Measurements from ENCODE around the gene TSHZ2.
"Not testable (repeated sequence)": the region's sequence is repeated elsewhere in the genome, so short reads cannot be mapped to it uniquely, and the experiment has no call there.

Gene TSHZ2

DNA sequence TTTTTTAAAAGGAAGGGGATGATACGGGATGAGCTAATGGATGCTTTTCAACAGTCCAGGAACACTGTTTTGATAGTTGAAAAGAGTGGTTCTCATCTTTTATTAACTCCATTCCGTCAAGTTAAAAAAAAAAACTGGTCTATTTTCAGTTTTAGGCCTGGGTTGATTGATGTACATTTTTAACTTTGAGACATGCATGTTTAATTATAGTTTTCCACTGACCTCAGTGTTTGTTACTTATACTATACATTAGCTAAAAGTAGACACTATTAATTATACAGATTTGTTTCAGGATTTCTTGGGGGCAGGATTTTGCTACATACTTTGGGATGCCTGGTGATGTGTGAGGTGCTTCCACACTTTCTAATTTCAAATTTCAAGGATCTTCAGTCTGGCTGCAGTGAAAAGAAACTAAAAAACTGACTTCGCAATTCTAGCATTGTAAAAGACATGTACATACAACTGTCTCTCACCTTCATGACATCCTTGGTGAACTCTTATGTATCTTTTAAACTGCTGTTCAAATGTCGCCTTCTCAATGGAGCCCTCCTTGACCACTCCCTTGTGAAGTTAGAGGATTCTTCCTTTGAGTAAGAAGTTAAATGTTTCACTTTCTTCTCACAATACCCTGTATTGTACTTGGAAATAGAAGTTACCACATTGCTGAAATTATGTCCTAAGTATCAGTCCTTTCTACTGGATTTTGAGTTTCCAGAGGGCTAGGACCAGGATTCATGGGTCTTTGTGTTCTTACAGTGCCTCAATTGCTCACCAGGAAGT is 101.7 kb downstream of the TSHZ2 start:
- in situ Hi-C loops (cut with HindIII; ENCODE audit: low pct_ligation_motif_present, low pct_unique_long_range_greater_than_20kb, low sequenced_read_pairs) = no loop called here
- DNase-seq = no peak

DNA sequence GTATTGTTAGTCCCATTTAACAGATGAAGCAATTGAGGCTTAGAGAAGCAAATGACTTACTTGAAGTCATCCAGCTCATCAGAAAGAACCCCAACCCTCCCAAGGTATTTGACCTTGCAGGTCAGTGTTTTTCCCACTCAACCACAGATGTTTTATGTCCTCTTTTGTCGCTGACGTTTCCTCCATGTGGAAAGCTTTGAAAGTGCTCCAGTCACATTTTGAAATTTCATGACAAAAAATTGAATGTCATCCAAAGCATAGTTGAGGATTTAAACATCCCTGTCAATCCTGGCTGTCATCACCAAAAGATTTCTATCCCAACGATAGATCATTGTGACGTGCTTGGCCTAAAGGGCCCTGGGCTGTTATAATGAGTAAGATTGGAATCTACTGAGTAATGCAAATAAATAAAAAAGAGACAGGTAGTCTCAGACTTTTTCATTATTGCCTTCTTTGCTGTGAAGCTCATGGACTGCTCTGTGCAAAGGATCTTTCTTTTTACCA is 102.7 kb downstream of the TSHZ2 start:
- in situ Hi-C loops (cut with HindIII; ENCODE audit: low pct_ligation_motif_present, low pct_unique_long_range_greater_than_20kb, low sequenced_read_pairs) = no loop called here
- DNase-seq = no peak

GRCh38 chr20:53076668-53077067 is 104.5 kb downstream of the TSHZ2 start:
- in situ Hi-C loops (cut with HindIII; ENCODE audit: low pct_ligation_motif_present, low pct_unique_long_range_greater_than_20kb, low sequenced_read_pairs) = no loop called here
- DNase-seq = no peak

DNA sequence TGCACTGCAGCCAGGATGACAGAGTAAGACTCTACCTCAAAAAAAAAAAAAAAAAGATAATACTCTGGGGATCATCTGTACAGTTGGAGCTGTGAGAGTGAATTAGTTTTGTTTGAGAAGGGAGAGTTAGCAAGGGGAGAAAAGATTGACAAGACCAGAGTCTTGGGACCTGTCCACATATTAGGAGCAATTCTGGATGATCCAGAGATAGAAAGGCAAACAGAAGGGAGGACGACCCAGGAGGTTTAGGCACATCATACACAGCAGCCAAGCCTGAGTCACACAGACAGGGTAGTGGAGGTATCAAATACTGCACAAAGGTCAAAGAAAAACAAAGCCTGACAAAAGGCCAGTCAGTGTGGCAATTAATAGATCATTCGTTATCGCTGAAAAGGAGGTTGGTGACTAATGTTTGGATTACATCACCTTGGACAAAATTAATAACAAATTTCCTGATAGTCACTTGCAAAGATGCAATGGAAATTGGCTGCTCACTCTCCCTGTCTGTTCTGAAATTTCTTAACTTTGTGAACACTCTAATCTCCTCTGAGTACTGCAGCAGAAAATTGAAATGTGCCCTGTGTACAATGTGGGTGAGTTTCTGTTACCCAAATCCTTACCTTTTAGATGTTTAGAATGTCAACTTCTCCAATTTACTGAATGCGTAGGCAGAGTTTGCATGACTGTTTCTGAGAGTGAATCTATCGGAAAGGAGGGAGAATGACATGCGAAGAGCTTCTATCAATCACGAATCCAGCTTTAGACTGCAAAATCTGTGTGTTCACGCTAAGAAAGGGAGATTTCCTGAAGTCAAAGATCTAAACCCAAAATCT is 105.4 kb downstream of the TSHZ2 start:
- in situ Hi-C loops (cut with HindIII; ENCODE audit: low pct_ligation_motif_present, low pct_unique_long_range_greater_than_20kb, low sequenced_read_pairs) = no loop called here
- no peak for DNase-seq

DNA sequence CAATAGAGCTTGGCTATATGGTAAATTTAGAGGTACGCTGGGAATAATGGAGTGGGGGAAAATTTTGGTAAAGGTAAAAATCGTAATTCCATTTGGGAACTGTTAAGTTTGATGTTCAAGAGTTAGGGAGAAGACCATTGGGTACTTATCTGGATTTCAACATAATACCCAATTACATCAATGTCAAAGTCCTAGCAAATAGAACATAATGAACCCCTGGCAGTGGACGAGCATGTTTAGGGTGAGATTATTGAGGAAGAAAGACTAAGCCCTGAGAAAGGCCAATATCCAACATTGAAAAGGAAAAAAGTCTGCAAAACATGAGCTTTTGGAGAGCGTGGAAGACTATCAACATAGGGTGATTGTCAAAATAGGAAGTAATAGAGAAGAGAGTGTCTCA is 106.6 kb downstream of the TSHZ2 start:
- DNase-seq = no peak
- in situ Hi-C loops (cut with HindIII; ENCODE audit: low pct_ligation_motif_present, low pct_unique_long_range_greater_than_20kb, low sequenced_read_pairs) = no loop called here

GRCh38 chr20:53079261-53079691 is 107.1 kb downstream of the TSHZ2 start:
- in situ Hi-C loops (cut with HindIII; ENCODE audit: low pct_ligation_motif_present, low pct_unique_long_range_greater_than_20kb, low sequenced_read_pairs) = no loop called here
- no peak for DNase-seq

DNA sequence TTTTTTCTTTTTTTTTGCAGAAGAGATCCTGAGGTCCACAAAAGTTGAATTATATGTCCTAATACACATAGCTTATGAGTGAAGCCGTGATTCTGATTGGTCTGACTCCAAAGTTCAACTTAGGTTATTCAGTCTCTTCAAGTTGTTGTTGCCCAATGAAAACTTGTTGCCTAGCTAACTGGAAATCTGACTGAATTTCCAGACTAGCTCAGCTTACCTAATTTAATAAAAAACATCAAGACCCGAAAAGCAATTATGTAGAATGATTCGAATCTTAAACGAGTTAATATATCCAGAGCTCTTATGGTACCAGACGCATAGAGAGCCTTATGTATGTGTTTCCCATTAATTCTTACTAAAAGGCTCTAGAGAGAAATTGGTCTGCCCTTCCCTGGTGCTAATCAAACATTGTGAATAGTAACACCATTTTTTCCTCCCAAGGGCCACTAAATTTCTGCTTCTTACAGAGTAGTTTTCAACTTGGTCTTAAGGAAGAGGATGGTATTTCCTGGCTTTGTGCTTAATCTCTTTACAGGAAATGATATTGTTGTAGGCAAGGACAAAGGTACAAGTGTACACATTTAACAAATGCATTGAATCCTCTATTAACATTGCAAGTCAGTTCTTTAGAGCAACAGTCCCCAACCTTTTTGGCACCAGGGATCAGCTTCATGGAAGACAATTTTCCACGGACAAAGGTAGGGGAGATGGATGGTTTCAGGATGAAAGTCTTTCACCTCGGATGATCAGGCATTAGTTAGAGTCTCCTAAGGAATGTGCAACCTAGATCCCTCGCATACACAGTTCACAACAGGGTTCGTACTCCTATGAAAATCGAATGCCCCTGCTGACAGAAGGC is 107.9 kb downstream of the TSHZ2 start:
- in situ Hi-C loops (cut with HindIII; ENCODE audit: low pct_ligation_motif_present, low pct_unique_long_range_greater_than_20kb, low sequenced_read_pairs) = no loop called here
- DNase-seq = no peak

GRCh38 chr20:53080687-53080962 is 108.5 kb downstream of the TSHZ2 start:
- in situ Hi-C loops (cut with HindIII; ENCODE audit: low pct_ligation_motif_present, low pct_unique_long_range_greater_than_20kb, low sequenced_read_pairs) = no loop called here
- no peak for DNase-seq

DNA sequence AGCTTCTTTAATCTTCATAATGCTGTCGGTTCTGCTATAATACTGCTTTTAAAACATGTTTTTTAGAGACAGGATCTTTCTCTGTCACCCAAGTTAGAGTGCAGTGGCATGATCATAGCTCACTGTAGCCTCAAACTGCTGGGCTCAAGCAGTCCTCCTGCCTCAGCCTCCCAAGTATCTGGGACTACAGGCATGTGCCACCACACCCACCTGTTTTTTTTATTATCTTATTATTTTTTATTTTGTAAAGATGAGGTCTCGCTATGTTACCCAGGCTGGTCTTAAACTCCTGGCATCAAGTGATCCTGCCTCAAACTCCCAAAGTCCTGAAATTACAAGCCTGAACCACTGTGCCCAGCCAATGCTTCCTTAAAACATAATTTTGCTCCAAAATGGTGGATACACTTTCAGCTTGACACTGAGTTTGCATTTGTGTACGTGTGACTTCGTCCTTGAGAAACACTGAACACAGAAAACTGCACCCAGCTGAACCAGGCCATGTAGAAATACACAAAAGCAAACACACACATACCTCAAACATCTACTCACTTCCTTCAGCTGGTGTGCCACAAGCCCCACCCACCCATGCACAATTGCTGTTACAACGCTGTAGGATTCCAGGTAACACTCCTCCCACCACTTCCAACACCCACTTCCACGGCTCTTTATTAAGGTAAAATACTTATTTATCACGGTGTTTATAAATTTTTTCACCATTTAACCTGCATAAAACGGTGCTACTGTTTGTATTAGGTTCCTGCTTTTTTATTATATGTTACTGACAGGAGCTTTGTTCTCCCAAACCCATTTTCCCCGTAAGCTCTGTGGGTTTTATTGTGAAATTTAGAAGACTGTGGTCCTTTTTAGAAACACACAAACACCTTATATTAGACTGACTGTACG is 109.1 kb downstream of the TSHZ2 start:
- DNase-seq = no peak
- in situ Hi-C loops (cut with HindIII; ENCODE audit: low pct_ligation_motif_present, low pct_unique_long_range_greater_than_20kb, low sequenced_read_pairs) = no loop called here

DNA sequence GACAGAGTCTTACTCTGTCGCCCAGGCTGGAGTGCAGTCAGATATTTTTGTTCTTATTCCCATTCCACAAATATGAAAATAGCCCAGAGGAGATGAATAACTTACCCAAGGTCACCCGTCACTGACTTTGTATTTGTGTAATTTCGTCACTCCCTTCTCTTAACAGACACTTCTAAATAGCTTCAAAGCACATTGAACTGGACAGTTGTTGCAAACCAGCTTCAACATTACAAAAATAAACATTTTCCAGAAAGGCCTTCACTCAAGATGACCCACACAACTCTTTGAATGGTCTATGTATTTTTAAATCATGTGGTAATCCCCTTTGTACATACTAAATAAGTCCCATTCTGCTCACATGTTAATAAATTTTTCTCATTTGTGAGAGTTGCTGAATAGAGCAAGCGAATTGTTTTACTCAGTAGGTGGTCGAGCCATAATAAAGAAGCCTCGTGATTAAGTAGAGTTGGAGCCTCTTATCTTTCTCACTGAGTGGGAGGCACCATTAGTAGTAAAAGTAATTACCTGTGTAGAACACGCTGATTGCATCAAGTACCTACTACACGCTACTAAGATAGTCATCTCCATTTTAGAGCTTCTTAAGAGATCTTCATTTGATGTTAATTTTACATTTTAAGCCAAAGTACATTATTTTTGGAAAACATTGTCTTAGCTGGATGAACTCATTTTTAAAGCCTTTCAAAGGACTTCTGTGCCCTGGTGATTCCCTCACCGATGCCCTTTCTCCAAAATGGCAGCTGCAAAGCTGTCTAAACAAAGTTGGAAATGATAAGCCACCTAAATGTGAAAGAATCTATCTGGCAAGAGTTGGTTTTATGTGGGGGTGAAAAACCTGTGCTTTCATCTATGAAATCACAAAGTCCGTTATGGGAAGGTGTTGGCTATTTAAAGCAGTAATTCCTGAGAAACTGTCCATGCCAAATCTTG is 110.0 kb downstream of the TSHZ2 start:
- in situ Hi-C loops (cut with HindIII; ENCODE audit: low pct_ligation_motif_present, low pct_unique_long_range_greater_than_20kb, low sequenced_read_pairs) = no loop called here
- DNase-seq = no peak

GRCh38 chr20:53083411-53083810 is 111.3 kb downstream of the TSHZ2 start:
- no peak for DNase-seq
- in situ Hi-C loops (cut with HindIII; ENCODE audit: low pct_ligation_motif_present, low pct_unique_long_range_greater_than_20kb, low sequenced_read_pairs) = no loop called here

DNA sequence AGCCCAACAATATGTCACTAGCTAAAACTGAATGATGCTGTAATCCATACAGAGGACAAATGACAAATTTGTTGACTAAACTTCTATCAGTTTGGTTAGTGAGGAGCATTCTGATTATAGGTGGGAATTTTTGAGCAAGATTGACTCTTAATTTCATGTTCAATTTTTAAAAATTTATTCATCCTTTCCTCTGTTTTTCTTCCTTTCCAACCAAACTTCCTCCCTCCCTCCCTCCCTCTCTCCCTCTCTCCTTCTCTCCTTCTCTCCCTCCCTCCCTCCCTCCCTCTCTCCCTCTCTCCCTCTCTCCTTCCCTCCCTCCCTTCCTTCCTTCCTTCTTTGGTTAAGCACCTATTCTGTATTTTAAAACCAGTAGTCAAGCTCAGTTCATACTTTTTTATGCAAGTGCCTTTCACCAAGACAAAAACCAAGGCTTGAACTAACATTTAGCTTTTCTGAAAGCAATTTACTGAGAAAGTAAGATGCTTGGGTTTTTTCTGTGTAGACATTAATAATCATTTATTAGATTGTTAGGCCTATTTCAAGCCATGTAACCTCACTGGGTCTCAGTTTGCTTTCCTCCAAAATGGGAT is 112.3 kb downstream of the TSHZ2 start:
- in situ Hi-C loops (cut with HindIII; ENCODE audit: low pct_ligation_motif_present, low pct_unique_long_range_greater_than_20kb, low sequenced_read_pairs) = no loop called here
- DNase-seq = no peak

DNA sequence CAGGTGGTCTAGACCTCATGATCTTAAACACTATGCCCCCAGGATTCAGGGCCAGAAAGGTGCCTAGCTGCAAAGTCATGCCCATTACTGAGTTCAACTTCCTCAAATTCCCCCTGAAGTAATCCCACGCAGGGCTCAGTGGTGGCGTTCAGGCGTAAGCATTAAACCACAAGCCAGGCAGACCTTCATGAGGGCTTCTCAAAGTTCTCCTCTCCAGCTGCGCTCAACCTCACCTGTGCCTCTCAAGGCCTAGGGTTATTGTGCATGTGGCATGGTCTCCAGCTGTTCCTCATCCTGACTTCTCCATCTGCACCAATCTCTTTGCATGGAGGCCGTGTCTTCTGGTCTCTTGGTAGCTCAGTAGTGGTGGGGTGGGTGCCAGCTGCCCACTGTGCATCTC is 113.6 kb downstream of the TSHZ2 start:
- in situ Hi-C loops (cut with HindIII; ENCODE audit: low pct_ligation_motif_present, low pct_unique_long_range_greater_than_20kb, low sequenced_read_pairs) = no loop called here
- DNase-seq = no peak

DNA sequence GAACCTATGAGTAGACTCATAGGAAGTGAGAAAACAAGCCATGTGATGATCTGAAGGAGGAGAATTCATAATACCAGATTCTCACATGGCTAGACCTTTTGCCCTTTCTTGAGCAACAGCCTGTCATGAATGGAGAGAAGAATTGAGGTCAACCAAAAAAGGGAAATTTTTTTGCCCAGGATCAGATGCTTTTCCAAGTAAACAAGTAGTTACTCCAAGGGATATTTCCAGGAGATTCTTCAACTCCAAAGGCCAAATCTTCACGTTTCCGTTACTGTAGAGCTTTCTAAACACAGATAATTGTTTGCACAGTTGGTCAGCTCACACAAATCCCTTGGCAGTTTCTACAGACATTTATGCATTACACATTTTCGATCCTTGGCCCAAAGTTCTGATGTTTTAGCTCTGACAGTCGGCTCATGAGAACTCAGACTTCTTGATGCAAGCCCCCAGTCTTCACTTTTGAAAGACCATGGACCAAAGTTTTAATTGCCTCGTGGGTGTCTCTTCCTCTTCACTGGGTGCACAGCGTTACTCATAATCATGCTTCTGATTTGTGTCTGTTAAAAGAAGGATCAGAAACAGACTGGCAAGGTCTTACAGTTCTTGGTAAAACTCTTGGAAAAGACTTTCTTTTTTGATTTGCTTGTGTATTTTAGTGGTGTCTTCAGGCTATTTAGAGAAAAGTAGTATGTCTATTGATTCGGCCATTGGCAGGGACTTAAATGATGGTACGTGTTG is 115.0 kb downstream of the TSHZ2 start:
- in situ Hi-C loops (cut with HindIII; ENCODE audit: low pct_ligation_motif_present, low pct_unique_long_range_greater_than_20kb, low sequenced_read_pairs) = no loop called here

GRCh38 chr20:53088786-53089185 is 116.6 kb downstream of the TSHZ2 start:
- no peak for DNase-seq
- in situ Hi-C loops (cut with HindIII; ENCODE audit: low pct_ligation_motif_present, low pct_unique_long_range_greater_than_20kb, low sequenced_read_pairs) = no loop called here

More for the DNA sequence above, 115.0 kb downstream of the TSHZ2 start:
- DNase-seq = no peak

DNA sequence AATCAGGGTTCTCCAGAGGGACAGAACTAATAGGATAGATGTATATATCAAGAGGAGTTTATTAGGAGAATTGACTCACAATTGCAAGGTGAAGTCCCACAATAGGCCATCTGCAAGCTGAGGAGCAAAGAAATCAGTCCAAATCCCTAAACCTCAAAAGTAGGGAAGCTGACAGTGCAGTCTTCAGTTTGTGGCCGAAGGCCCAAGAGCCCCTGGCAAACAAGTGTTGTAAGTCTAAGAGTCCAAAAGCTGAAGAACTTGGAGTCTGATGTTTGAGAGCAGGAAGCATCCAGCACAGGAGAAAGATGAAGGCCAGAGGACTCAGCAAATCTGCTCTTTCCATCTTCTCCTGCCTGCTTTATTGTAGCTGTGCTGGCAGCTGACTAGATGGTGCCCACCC is 117.7 kb downstream of the TSHZ2 start:
- DNase-seq; in situ Hi-C loops (cut with HindIII; ENCODE audit: low pct_ligation_motif_present, low pct_unique_long_range_greater_than_20kb, low sequenced_read_pairs): not testable (repeated sequence)

Data from ACHN (cell line).